ENCODE data around the gene ARPC4.
"Not testable (repeated sequence)": the region's sequence is repeated elsewhere in the genome, so short reads cannot be mapped to it uniquely, and the experiment has no call there.

The ARPC4 gene

DNA sequence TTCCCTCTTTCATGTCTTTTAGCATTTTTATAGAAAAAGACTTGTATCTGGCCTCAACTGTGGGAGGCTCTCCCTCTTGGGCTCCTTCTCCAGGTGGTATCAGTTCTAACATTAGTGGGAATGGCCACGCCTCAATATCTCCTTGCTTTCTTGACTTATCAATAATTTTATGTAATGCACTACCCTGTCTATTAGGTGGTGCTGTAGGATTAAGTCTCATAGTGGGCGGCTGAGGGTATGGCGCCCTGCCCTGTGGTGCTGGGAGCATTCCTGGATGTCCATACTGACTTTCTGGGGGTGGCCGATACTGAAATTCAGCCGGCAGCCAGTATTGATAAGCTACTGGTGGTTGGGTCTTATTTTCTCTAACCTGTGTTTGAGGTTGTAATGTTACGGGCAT, 59.6 kb downstream of the ARPC4 start:
- Histone ChIP-seq H3K79me2 (ENCODE audit: low read length) (no peaks in the 10 kb centered on the region), H3K9ac (ENCODE audit: low read length) (no peak overlapping the region), H2AFZ (ENCODE audit: low read depth, low read length) (no peak overlapping the region), H3K4me3 (ENCODE audit: low read length) (no peak overlapping the region), H4K20me1 (ENCODE audit: insufficient read depth, low read length) (no peaks in the 10 kb centered on the region), H3K27ac (ENCODE audit: low read length) (no peak overlapping the region), H3K4me1 (ENCODE audit: low read length) (0 out of 2 replicates have a peak, but pooled peaks cover 3% of the 10 kb centered on the region), H3K4me2 (ENCODE audit: low read length) (no peak overlapping the region), H3K36me3 (replicated peaks; ENCODE audit: low read depth, low read length) (no peaks in the 10 kb centered on the region), H3K9me3 (ENCODE audit: insufficient read depth, low read length) (no peaks in the 10 kb centered on the region), H3K27me3 (ENCODE audit: low read depth, low read length) (0 out of 2 replicates have a peak, but pooled peaks cover 5% of the 10 kb centered on the region)
- TF ChIP-seq EZH2phosphoT487 (IDR thresholded peaks at IDR 0.05; ENCODE audit: low read depth) (no peak), CTCF (IDR thresholded peaks at IDR 0.05; ENCODE audit: low read depth, low read length) (no peak)

- H2AFZ ChIP-seq (ENCODE audit: low read depth, low read length); H4K20me1 ChIP-seq (ENCODE audit: insufficient read depth, low read length): not testable (repeated sequence)
These were observed 61.5 kb downstream of the ARPC4 start for GRCh38 chr3:9854291-9854940.

GRCh38 chr3:9855594-9855993, 62.7 kb downstream of the ARPC4 start:
- H3K27me3 ChIP-seq (ENCODE audit: low read depth, low read length), result 0 out of 2 replicates have a peak, but pooled peaks cover 5% of the 10 kb centered on the region
- no peaks in the 10 kb centered on the region for H3K9me3 ChIP-seq (ENCODE audit: insufficient read depth, low read length)
- no peaks in the 10 kb centered on the region for H3K79me2 ChIP-seq (ENCODE audit: low read length)
- H3K4me3 ChIP-seq (ENCODE audit: low read length), result no peak overlapping the region
- H3K4me2 ChIP-seq (ENCODE audit: low read length), result no peak overlapping the region
- H2AFZ ChIP-seq (ENCODE audit: low read depth, low read length), result no peak overlapping the region
- no peak overlapping the region for H3K9ac ChIP-seq (ENCODE audit: low read length)
- no peak overlapping the region for H3K27ac ChIP-seq (ENCODE audit: low read length)
- no peaks in the 10 kb centered on the region for H3K36me3 ChIP-seq (replicated peaks; ENCODE audit: low read depth, low read length)
- no peaks in the 10 kb centered on the region for H4K20me1 ChIP-seq (ENCODE audit: insufficient read depth, low read length)
- TF ChIP-seq EZH2phosphoT487 (IDR thresholded peaks at IDR 0.05; ENCODE audit: low read depth) (no peak), CTCF (IDR thresholded peaks at IDR 0.05; ENCODE audit: low read depth, low read length) (no peak)
- H3K4me1 ChIP-seq (ENCODE audit: low read length), result no peaks in the 10 kb centered on the region

More at GRCh38 chr3:9854291-9854940, 61.5 kb downstream of the ARPC4 start:
- H3K9ac ChIP-seq (ENCODE audit: low read length); H3K4me3 ChIP-seq (ENCODE audit: low read length); H3K79me2 ChIP-seq (ENCODE audit: low read length); H3K4me1 ChIP-seq (ENCODE audit: low read length); H3K36me3 ChIP-seq (replicated peaks; ENCODE audit: low read depth, low read length); H3K27ac ChIP-seq (ENCODE audit: low read length); H3K4me2 ChIP-seq (ENCODE audit: low read length); H3K9me3 ChIP-seq (ENCODE audit: insufficient read depth, low read length); H3K27me3 ChIP-seq (ENCODE audit: low read depth, low read length): not testable (repeated sequence)

Data from OCI-LY3 (cell line).